Measurements from ENCODE around the gene KBTBD8.

DNA sequence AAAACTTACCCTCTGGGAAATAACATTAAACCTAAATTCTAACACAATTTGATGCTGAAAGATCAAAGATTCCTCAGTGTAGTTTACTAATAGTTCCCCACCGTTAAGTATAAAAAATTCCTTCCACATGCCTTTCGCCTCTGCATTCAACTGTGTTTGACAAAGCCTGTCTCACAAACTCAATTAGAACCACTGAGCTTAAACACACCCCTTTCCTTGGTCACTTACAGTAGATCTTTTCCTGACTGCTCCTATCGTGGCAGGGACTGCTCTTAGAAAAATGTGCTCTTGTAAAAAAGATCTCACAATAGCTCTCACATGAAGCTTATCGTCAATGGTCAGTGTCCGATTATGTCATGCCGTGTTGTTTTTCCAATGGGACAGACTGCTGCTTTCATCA lies 8.9 kb upstream of the KBTBD8 start:
- no peak for TF ChIP-seq POLR2A (IDR thresholded peaks at IDR 0.05)
- no peak for TF ChIP-seq CTCF (IDR thresholded peaks at IDR 0.05)
